Gastrocnemius medialis (tissue), 4 donors: ENCODE data around the gene SUN1.

Experiments used
- CTCF ChIP-seq, 5 experiments: fragments of 450-650 bp in 3 of 5; fragments of 200-600 bp in 2 of 5; sonication (generic) in 2 of 5; IDR thresholded peaks in 4 of 5; conservative IDR thresholded peaks in 1 of 5; 1 replicate in 4 of 5; 2 replicates in 1 of 5; pipeline ENCODE4 v1.5.1; 2016 to 2019; ENCODE audit warnings: antibody characterized with exemption in 5 of 5, mild to moderate bottlenecking in 3 of 5, moderate library complexity in 3 of 5
- POLR2A ChIP-seq, 2 donors: fragments of 450-650 bp; IDR thresholded peaks; one replicate each; pipeline ENCODE4 v1.6.1; 2017; ENCODE audit warnings: antibody characterized with exemption in 2 of 2, mild to moderate bottlenecking in 2 of 2, moderate library complexity in 2 of 2

GRCh38 chr7:822692-823276 lies 9.5 kb upstream of the SUN1 start:
- TF ChIP-seq CTCF (IDR thresholded peaks at IDR 0.05 in 4 of 5, conservative IDR thresholded peaks at IDR 0.05 in 1 of 5) (no peak), POLR2A (IDR thresholded peaks at IDR 0.05) (no peak)
